Prostate gland (tissue), 2 donors: ENCODE results near the gene VPS37B.

Source experiments
- CTCF ChIP-seq, 4 experiments: fragments of 200-600 bp in 2 of 4; fragments of 450-650 bp in 2 of 4; sonication (generic) in 2 of 4; IDR thresholded peaks; 1 replicate in 3 of 4; 2 replicates in 1 of 4; pipeline ENCODE4 v1.5.1; 2016 to 2019; ENCODE audit warnings: antibody characterized with exemption in 4 of 4, mild to moderate bottlenecking in 2 of 4, moderate library complexity in 2 of 4
- POLR2A ChIP-seq: fragments of 450-650 bp; IDR thresholded peaks from one replicate; pipeline ENCODE4 v1.6.1; 2016; ENCODE audit warnings: antibody characterized with exemption, mild to moderate bottlenecking
- POLR2AphosphoS5 ChIP-seq: sonication (generic); formaldehyde crosslinking; IDR thresholded peaks from one replicate; pipeline ENCODE4 v1.6.1; 2017; ENCODE audit warnings: antibody characterized with exemption

GRCh38 chr12:122866950-122867607 is 28.8 kb downstream of the VPS37B start:
- no peak for TF ChIP-seq CTCF (IDR thresholded peaks at IDR 0.05)
- TF ChIP-seq POLR2AphosphoS5, result no peak
- TF ChIP-seq POLR2A, result no peak
